Mucosa of descending colon (tissue), 3 donors: Measurements from ENCODE around the gene SLC7A4. TPM values are rescaled to one million over a fixed set of nuclear protein-coding genes. Genes with fewer than 3 reads are reported as not detected.

Source experiments
- ATAC-seq: fragments of 200-7000 bp; cut with Tn5 transposase; one replicate; pipeline ENCODE4 v1.9.1; 2020; ENCODE audit warnings: mild to moderate bottlenecking, moderate library complexity
- DNase-seq, 3 donors: peaks; one replicate each; pipeline ENCODE4 v3.0.0-alpha.2; 2020
- H3K36me3 ChIP-seq: fragments of 200-600 bp; one replicate; pipeline ENCODE4 v1.8.0; 2021; ENCODE audit warnings: low read depth, mild to moderate bottlenecking
- H3K4me1 ChIP-seq: fragments of 200-600 bp; one replicate; pipeline ENCODE4 v1.8.0; 2021; ENCODE audit warnings: low read depth, mild to moderate bottlenecking
- H3K4me3 ChIP-seq: fragments of 200-600 bp; one replicate; pipeline ENCODE4 v1.8.0; 2021; ENCODE audit warnings: mild to moderate bottlenecking
- H3K9me3 ChIP-seq: fragments of 200-600 bp; one replicate; pipeline ENCODE4 v1.8.0; 2021; ENCODE audit warnings: mild to moderate bottlenecking
- CTCF ChIP-seq: fragments of 200-600 bp; IDR thresholded peaks from one replicate; pipeline ENCODE4 v1.8.0; 2022; ENCODE audit warnings: antibody characterized with exemption, mild to moderate bottlenecking
- intact Hi-C, 2 donors: fragments of 100-400 bp; cut with DNase I in 1 of 2; cut with micrococcal nuclease in 1 of 2; formaldehyde crosslinking; loops; one replicate each; pipeline versions ENCODE4 v1.11.0 to v1.11.1; 2022; cut with DNase I, micrococcal nuclease
- total RNA-seq, 3 donors: library from RNA; stranded (reverse); fragmentation: NEBNext Ultra II Directional in 2 of 3; extraction: Animal tissue kit (Norgen Biotek cat#: 25700) in 2 of 3; gene quantifications; one replicate each; pipeline versions ENCODE4 v1.2.1 to v1.2.4, GENCODE V29; 2021 to 2023
- donor health status: DM: no; HTN: no; CAD: no; lungs with moderate emphysema.
- donor health status: DM: no; HTN: no; CAD: no.
- donor health status: DM: no; HTN: yes; CAD: no.

The SLC7A4 gene
- total RNA-seq, 3 donors from 2014 or later: 1.4 to 4.0 (median 2.4) TPM

GRCh38 chr22:21038405-21038804 lies 6.0 kb upstream of the SLC7A4 start:
- H3K4me3 ChIP-seq: no peak overlapping the region
- ATAC-seq: no peak
- H3K4me1 ChIP-seq: peaks cover 3% of the 10 kb centered on the region
- DNase-seq: peak in 1 of 3 donors; percentile 2
- no peaks in the 10 kb centered on the region for H3K9me3 ChIP-seq
- TF ChIP-seq CTCF: no peak
- no peaks in the 10 kb centered on the region for H3K36me3 ChIP-seq
- intact Hi-C loops: no loop called here

- TF ChIP-seq CTCF: no peak
- DNase-seq: no peak
- no peak overlapping the region for H3K4me3 ChIP-seq
- H3K4me1 ChIP-seq: peaks cover 8% of the 10 kb centered on the region
- no peaks in the 10 kb centered on the region for H3K9me3 ChIP-seq
- intact Hi-C loops: no loop called here
- no peaks in the 10 kb centered on the region for H3K36me3 ChIP-seq
- ATAC-seq: no peak
These were observed 2.6 kb upstream of the SLC7A4 start for GRCh38 chr22:21034989-21035388.

DNA sequence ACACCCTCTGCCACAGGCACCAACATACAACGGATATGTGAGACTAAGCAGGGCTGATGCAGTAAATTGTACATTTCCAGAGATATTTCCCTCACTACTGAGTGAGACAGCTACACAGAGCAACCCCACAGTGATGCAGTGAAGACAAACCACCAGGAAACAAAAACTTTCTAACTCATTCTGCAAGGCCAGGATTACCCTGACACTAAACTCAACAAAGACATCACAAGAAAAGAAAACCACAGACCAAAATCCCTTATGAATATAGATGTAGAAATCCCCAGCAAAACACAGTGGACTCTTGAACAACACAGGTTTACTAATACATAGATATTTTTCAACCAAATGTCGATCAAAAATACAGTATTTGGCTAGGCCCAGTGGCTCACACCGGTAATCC lies 1.5 kb upstream of the SLC7A4 start:
- H3K9me3 ChIP-seq: no peaks in the 10 kb centered on the region
- H3K36me3 ChIP-seq: no peaks in the 10 kb centered on the region
- peaks cover 8% of the 10 kb centered on the region for H3K4me1 ChIP-seq
- H3K4me3 ChIP-seq: no peak overlapping the region
- DNase-seq (no peak), ATAC-seq (no peak)
- TF ChIP-seq CTCF: no peak
- intact Hi-C loops: no loop called here

DNA sequence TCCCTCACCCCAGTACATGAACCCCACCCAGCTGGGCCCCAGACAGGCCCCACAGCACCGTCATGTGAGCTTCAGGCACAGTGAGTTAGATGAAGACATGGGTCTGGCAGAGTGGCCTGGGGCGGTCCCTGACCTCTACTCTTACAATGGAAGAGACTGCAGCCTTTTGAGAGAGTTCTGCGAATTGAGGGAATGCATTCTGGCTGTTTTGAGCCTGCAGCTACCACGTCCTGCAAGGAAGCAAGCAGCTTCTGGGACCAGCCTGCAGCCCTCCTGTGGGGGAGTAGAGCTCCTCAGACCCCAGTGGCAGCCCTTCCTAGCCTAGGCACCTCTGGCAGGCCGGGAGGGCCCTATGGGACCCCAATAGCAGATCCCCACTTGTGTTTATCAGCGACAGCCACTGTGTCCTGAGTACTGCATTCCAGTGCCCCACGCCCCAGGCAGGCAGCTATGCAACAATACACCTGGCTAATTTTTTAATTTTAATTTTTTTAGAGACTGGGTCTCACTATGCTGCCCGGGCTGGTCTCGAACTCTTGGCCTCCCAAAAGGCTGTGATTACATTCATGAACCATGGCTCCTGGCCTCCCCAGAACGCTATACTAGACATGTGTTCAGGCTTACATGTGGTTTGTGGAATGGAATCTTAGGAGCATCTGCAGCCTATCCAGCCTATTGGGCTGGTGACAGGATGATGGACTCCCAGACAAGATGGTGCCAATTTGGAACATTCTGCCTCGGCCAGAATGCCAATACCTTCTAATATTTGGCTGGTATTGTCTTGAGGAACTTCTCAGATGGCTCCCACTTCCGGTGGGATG lies 717 bp upstream of the SLC7A4 start:
- ATAC-seq: no peak
- Histone ChIP-seq H3K36me3 (no peaks in the 10 kb centered on the region), H3K4me1 (peaks cover 8% of the 10 kb centered on the region), H3K4me3 (no peak overlapping the region), H3K9me3 (no peaks in the 10 kb centered on the region)
- no peak for DNase-seq
- intact Hi-C loops: no loop called here
- no peak for TF ChIP-seq CTCF

GRCh38 chr22:21031545-21032036 lies 770 bp downstream of the SLC7A4 start:
- Histone ChIP-seq H3K4me3 (no peak overlapping the region), H3K9me3 (no peaks in the 10 kb centered on the region), H3K36me3 (no peaks in the 10 kb centered on the region), H3K4me1 (peaks cover 8% of the 10 kb centered on the region)
- TF ChIP-seq CTCF: no peak
- intact Hi-C loops: no loop called here
- ATAC-seq (no peak), DNase-seq (peak in 1 of 3 donors; percentile 41)
